HEK293T (cell line): Measurements from ENCODE around the gene KIAA1614.

Source experiments
- CTCF ChIA-PET: fragments of 350-600 bp; formaldehyde crosslinking; extraction: SDS; loops from one replicate; lab custom pipeline; 2021; ENCODE audit warnings: antibody characterized with exemption, inconsistent platforms; lab: Yijun Ruan, JAX
- POLR2A ChIA-PET: fragments of 350-600 bp; formaldehyde crosslinking; extraction: SDS; loops from one replicate; lab custom pipeline; 2020; ENCODE audit warnings: antibody characterized with exemption, inconsistent platforms; lab: Yijun Ruan, JAX
- DNase-seq: peaks from one replicate; pipeline ENCODE4 v3.0.0; 2012; ENCODE audit warnings: mixed read lengths; ENCODE audit errors: extremely low spot score
- ARNT ChIP-seq: fragments of 450-650 bp; IDR thresholded peaks from 2 replicates; pipeline ENCODE4 v1.6.1; 2017; ENCODE audit warnings: mild to moderate bottlenecking
- BHLHE40 ChIP-seq: fragments of 450-650 bp; IDR thresholded peaks from 2 replicates; pipeline ENCODE4 v1.6.1; 2016; ENCODE audit warnings: mild to moderate bottlenecking, moderate library complexity, borderline replicate concordance
- CTBP1 ChIP-seq: fragments of 450-650 bp; IDR thresholded peaks from 2 replicates; pipeline ENCODE4 v1.6.1; 2016; ENCODE audit warnings: borderline replicate concordance
- ELF4 ChIP-seq: fragments of 450-650 bp; IDR thresholded peaks from 2 replicates; pipeline ENCODE4 v1.6.1; 2017; ENCODE audit warnings: antibody characterized with exemption
- FOXA1 ChIP-seq: fragments of 450-650 bp; IDR thresholded peaks from 2 replicates; pipeline ENCODE4 v1.6.1; 2016; ENCODE audit warnings: mild to moderate bottlenecking
- FOXK2 ChIP-seq: fragments of 450-650 bp; IDR thresholded peaks from 2 replicates; pipeline ENCODE4 v1.6.1; 2016; ENCODE audit warnings: mild to moderate bottlenecking
- FOXM1 ChIP-seq: fragments of 450-650 bp; IDR thresholded peaks from 2 replicates; pipeline ENCODE4 v1.6.1; 2017; ENCODE audit warnings: mild to moderate bottlenecking, borderline replicate concordance
- HDGF ChIP-seq: fragments of 450-650 bp; IDR thresholded peaks from 2 replicates; pipeline ENCODE4 v1.6.1; 2017; ENCODE audit warnings: antibody characterized with exemption, borderline replicate concordance
- L3MBTL2 ChIP-seq: fragments of 450-650 bp; conservative IDR thresholded peaks from 2 replicates; pipeline ENCODE4 v1.6.1; 2016; ENCODE audit warnings: mild to moderate bottlenecking
- LEF1 ChIP-seq: fragments of 450-650 bp; IDR thresholded peaks from 2 replicates; pipeline ENCODE4 v1.6.1; 2017; ENCODE audit warnings: mild to moderate bottlenecking, borderline replicate concordance
- NFRKB ChIP-seq: fragments of 450-650 bp; IDR thresholded peaks from 2 replicates; pipeline ENCODE4 v1.6.1; 2016; ENCODE audit warnings: mild to moderate bottlenecking, moderate library complexity
- PKNOX1 ChIP-seq: fragments of 450-650 bp; IDR thresholded peaks from 2 replicates; pipeline ENCODE4 v1.6.1; 2016
- SP1 ChIP-seq: fragments of 450-650 bp; IDR thresholded peaks from 2 replicates; pipeline ENCODE4 v1.6.1; 2017
- SUZ12 ChIP-seq: fragments of 450-650 bp; IDR thresholded peaks from 2 replicates; pipeline ENCODE4 v1.6.1; 2016; ENCODE audit warnings: mild to moderate bottlenecking
- TARDBP ChIP-seq: fragments of 450-650 bp; IDR thresholded peaks from 2 replicates; pipeline ENCODE4 v1.6.1; 2016
- ZNF384 ChIP-seq: fragments of 450-650 bp; IDR thresholded peaks from 2 replicates; pipeline ENCODE4 v1.6.1; 2016

The KIAA1614 gene

GRCh38 chr1:180974236-180974635 lies 61.5 kb downstream of the KIAA1614 start:
- ChIA-PET CTCF (no interaction called here), POLR2A (no interaction called here)
- no peak for DNase-seq
- TF ChIP-seq L3MBTL2 (no peak), SUZ12 (no peak), LEF1 (no peak)

DNA sequence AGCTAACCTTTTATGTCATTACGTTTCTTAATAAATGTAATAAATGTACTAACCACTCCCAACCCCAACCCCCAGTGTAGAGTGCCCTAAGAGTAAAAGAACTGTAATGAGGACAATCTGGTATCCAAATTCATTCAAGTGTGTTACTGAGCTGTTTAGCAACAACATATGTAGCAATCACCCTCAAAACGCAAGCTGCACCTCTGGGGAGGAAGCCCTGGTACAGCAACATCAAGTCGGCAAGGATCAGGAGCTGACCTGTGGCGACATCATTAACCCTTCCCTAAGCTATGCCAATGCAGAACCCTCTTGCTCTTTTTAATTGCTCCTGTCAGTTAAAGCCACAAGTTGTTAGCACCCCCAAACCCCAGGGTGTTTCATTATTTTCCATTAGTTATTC lies 62.9 kb downstream of the KIAA1614 start:
- POLR2A ChIA-PET, result interaction anchor here (0.5 kb wide), 1 partner anchor 12 kb away, joined by 3 read pairs; no protein-coding TSS in a partner anchor
- CTCF ChIA-PET, result no interaction called here
- DNase-seq, result no peak
- TF ChIP-seq PKNOX1 (no peak), BHLHE40 (no peak), ARNT (no peak), TARDBP (no peak), CTBP1 (no peak), SUZ12 (no peak), SP1 (no peak), LEF1 (no peak), NFRKB (no peak)

- ChIA-PET CTCF (interaction anchor here (0.6 kb wide), 1 partner anchor 83 kb away, joined by 3 read pairs; no protein-coding TSS in a partner anchor), POLR2A (interaction anchor here (0.5 kb wide), 1 partner anchor 12 kb away, joined by 3 read pairs; no protein-coding TSS in a partner anchor)
Measured at GRCh38 chr1:180976191-180976590, 63.5 kb downstream of the KIAA1614 start.

DNA sequence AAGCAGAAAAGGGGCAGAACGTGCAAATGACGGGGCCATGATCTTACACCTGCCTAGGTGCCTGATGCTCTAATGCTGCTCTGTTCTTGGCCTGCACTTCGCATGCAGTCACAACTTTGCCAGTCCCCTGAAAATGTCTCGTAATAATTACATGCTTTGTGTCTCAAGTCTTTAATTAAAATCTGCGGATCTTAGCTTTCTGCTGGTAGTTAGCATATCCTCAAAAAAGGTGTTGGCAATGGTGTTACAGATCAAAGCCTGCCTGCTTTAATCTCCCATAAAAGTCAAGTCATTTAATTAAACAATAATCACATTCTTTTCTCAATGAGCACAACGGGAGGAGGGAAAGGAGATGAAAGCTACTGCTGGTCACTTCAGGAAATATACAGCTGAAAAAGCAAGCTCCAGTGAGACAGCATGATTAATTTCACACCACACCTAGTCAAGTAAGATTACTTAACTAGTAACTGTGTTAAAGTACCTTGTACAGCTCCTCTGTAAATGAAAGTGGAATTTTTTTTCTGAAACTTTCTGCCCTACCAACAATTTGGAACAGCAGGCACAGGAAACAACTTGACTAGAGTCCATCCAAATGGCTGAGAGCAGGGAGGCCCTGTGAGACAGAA lies 64.1 kb downstream of the KIAA1614 start:
- ChIA-PET CTCF (interaction anchor here (0.6 kb wide), 1 partner anchor 82 kb away, joined by 3 read pairs; no protein-coding TSS in a partner anchor), POLR2A (no interaction called here)
- DNase-seq, result no peak
- no peak for TF ChIP-seq ARNT
- TF ChIP-seq BHLHE40, result no peak
- no peak for TF ChIP-seq NFRKB
- TF ChIP-seq TARDBP, result no peak
- no peak for TF ChIP-seq ELF4
- no peak for TF ChIP-seq FOXK2
- no peak for TF ChIP-seq L3MBTL2
- no peak for TF ChIP-seq HDGF
- TF ChIP-seq LEF1, result no peak
- TF ChIP-seq PKNOX1, result no peak
- TF ChIP-seq FOXM1, result no peak
- TF ChIP-seq SP1, result no peak
- no peak for TF ChIP-seq SUZ12
- TF ChIP-seq CTBP1, result no peak
- no peak for TF ChIP-seq FOXA1
- TF ChIP-seq ZNF384, result no peak

More at GRCh38 chr1:180976191-180976590, 63.5 kb downstream of the KIAA1614 start:
- TF ChIP-seq FOXK2 (no peak), FOXA1 (no peak), NFRKB (no peak), SP1 (no peak), HDGF (no peak), FOXM1 (no peak), PKNOX1 (no peak), L3MBTL2 (no peak), LEF1 (no peak), BHLHE40 (no peak), ELF4 (no peak), CTBP1 (no peak), TARDBP (no peak), ZNF384 (no peak), ARNT (no peak), SUZ12 (no peak)
- no peak for DNase-seq

DNA sequence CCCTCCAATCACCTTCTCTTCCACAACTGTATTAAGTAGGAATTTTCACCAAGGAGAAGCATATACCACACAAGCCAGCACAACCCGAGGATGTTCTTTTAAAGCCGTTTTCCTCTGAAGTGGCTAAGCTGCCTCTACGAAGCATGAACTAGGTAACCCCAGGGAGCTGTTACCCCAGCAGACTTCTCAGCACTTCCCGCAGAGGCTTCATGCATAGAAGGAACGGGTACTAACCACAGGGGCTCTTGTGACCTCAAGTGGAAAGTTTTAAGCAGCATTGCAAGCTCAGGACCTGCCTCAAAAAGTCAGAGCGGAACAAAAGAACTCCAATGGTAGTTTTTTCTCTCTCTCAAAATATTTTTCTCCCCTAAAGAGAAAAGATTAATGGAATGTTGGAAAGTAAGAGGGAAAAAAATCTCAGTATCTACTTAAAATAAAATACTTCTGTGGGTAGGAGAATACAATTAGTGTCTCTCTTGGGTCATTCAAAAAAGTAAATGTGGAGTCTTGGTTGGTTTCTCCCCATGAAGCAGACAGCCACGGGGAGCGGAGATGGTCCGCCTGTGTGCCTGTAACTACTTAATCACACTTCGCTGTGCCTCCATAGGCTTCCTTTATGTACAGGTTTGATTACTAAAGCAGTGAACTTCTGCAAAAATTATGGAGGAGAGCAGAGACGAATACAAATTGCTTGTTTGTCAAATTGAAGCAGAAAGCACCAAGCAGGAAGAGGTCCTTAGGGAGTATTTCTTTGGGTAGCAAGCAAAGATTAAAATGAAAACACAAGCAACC lies 69.1 kb downstream of the KIAA1614 start:
- ChIA-PET POLR2A (no interaction called here), CTCF (no interaction called here)
- no peak for TF ChIP-seq NFRKB
- TF ChIP-seq HDGF, result no peak
- no peak for DNase-seq

DNA sequence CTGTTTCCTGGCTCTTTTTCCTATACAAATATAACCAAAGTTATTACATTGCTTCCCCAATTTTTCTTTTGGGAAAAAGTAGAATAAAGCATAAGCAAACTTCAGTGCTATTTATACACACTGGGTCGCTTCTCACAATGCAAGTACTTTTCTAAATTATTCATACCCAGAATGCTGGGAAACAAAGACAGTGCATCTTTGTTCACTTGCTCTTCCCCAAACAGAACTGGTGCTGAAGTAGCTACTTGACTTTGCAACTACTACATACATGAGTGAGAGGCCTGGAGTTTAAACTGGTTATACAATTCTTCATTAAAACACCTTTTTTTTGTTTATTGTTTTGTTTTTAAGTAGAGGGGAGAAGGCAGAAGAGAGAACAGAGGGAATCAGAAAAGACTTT lies 69.7 kb downstream of the KIAA1614 start:
- ChIA-PET CTCF (no interaction called here), POLR2A (no interaction called here)
- no peak for DNase-seq
- TF ChIP-seq ARNT, result no peak
- no peak for TF ChIP-seq FOXK2
- TF ChIP-seq SUZ12, result no peak
- no peak for TF ChIP-seq NFRKB
- no peak for TF ChIP-seq ELF4
- no peak for TF ChIP-seq LEF1
- TF ChIP-seq FOXA1, result no peak
- no peak for TF ChIP-seq FOXM1
